HK-2 (cell line): ENCODE data around the gene OTOP2.

Experiments
- DNase-seq: peaks from one replicate; pipeline ENCODE4 v3.0.0-alpha.2; 2018; ENCODE audit not compliant: unreplicated experiment

The OTOP2 gene, protein sequence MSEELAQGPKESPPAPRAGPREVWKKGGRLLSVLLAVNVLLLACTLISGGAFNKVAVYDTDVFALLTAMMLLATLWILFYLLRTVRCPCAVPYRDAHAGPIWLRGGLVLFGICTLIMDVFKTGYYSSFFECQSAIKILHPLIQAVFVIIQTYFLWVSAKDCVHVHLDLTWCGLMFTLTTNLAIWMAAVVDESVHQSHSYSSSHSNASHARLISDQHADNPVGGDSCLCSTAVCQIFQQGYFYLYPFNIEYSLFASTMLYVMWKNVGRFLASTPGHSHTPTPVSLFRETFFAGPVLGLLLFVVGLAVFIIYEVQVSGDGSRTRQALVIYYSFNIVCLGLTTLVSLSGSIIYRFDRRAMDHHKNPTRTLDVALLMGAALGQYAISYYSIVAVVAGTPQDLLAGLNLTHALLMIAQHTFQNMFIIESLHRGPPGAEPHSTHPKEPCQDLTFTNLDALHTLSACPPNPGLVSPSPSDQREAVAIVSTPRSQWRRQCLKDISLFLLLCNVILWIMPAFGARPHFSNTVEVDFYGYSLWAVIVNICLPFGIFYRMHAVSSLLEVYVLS

DNA sequence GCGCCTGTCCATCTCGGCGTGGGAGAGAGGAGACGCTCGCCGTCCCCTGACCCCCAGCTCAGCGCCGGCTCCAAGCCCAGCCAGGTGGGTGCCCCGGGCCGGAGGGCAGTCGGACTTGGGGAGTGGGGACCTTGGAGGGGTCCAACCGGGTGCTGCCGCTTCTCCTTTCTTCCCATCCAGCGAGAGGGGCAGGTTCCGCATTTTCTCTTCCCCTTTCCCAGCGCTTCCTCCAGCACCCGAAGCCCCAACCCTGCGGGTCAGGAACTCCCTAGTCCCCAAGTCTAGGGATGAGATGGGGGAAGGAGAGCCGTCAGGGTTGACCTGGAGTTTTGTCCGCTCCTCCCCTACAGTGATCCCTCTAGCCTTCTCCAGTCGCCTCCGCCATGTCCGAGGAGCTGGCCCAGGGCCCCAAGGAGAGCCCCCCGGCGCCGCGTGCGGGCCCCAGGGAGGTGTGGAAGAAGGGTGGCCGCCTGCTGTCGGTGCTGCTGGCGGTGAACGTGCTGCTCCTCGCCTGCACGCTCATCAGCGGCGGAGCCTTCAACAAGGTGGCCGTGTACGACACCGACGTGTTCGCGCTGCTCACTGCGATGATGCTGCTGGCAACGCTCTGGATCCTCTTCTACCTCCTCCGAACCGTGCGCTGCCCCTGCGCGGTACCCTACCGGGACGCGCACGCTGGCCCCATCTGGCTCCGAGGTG lies at the start of gene OTOP2:
Gene OTOP2, plus strand, starts transcription at position 24 of the 699 bp plus-strand sequence. Its CDS starts 360 bp downstream, at position 384.
- DNase-seq, result no peak

DNA sequence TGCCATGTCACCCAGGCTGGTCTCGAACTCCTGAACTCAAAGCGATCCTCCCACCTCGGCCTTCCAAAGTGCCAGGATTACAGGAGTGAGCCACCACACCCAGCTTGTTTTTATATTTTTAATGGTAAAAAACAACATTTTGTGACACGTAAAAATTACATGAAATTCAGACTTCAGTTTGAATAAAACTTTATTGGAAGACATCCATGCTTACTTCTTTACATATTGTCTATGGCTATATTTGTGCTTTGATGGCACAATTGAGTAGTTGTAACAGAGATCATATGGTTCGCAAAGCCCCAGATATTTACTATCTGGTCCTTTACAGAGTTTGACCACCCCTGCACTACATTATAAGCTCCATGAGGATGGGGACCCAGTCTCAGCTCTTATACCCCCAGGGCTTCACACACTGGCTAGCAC lies 49.4 kb upstream of the OTOP2 start:
- DNase-seq, result no peak

DNA sequence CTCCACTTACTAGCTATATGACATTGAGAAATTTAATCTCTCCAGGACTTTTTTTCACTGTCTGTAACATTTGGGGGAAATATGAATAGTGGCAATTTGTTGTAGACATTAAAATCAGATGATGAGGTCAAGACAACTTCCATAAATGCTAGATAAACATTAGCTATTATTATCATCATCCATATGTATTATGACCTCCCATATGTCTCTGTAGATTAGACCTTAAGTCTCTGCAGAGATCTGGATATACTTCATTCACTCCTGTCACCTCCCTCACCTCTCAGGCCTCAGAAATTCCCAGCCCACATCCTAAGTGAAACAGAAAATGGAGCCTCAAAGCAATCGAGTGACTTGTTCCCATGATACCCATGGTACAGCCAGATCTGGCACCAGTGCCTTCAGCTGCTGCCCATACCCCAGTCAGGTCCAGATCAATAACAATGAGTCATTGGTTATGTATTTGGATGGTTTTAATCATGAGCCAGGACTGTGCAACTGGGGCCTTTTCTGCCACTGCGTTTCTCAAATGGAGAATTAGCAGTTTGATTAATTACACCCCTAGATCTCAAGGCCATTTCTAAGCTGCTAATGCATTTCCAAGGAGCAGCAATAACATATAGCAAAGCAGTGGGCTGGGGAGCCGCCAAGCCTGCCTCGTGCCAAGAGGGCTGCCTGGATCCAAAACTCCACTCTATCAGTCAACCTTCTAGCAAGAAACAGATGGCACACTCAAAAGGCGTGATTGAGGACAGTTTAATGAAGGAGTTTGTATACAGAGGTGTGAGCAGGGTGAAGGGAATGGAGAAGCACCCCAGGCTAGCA lies 48.7 kb upstream of the OTOP2 start:
- DNase-seq, result no peak

DNA sequence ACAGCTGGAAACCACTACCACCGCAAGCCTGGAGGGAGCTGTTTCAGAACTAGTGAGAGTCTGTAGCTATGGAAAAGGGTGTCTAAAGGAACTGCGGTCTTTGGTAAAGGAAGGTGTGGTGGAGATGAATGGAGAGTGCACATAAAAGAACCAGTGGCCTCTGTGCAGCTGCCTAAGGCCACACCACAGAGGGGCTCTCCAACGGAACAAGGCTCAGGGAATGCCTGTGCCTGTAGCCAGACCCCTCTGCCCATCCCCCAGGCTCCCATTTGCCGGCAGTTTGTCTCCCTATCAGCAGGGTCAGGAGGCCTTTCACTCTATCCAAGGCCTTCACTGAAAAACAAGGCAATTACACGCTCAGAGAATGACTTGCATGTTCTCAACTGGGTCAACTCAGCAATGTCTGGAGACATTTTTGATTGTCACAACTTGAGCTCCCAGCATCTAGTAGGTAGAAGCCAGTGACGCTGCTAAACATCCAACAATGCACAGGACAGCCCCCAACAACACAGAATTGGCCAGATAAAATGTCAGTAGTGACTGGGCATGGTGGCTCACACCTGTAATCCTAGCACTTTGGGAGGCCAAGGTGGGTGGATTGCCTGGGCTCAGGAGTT lies 48.0 kb upstream of the OTOP2 start:
- DNase-seq, result no peak

DNA sequence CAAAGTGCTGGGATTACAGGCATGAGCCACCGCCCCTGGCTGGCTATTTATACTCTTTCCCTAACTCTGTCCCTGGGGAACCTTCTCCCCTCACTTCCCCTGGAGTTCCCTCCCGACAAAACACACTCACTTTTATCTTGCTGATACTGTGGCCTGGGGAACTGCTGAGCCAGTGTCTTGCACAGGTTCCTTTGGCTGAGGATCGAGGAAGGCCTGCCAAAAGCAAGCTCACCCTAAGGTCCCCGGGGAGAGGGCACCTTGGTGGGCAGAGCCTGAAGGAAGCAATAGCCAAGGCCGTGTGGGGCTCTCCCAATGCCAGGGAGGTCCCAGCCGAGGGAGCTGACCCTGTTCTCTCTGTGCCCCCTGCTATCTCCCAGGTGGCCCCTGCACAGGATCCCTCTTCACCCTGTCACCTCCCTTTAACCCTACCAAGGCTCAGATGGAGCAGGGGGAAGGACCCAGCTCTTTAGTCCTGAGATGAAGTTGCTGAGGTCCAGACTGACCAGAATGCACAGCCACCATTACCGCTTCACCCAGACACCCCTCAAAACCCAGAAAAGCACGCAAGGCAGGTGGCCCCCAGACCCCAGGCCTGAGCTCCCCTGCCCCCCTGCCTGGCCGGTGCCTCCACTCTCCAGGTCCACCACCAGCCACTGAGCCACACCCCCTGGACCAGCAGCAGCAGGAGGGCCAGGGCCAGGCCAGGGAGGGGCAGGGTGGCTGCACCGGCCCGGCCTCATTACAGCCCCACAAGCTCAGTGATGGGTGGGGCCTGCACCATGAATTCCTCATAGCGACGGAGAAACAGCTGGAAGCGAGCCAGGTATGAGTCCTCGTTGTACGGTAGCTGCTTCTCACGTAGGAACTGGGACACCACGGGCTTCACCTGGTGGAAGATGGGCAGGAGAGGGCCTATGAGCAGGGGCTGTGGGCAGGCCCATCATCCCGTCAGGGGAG lies 46.2 kb upstream of the OTOP2 start:
- no peak for DNase-seq

DNA sequence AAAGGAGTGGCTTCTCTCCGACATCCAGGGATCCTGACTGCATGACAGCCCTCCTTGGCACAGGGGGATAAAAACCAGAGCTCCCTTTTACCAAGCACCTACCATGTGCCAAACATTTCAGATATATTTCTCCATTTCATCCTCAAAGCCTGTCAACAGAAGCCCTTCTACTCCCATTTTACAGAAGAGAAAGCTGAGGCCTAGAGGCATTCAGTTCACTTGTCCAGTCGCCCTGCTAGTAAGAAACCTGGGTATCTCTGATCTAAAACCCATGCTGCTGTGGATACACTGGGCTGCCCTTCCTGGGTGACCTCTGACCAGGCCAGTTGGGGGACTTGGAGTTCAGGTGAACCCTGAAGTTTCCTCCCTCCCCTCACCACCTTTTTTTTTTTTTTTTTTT lies 45.4 kb upstream of the OTOP2 start:
- DNase-seq, result no peak

DNA sequence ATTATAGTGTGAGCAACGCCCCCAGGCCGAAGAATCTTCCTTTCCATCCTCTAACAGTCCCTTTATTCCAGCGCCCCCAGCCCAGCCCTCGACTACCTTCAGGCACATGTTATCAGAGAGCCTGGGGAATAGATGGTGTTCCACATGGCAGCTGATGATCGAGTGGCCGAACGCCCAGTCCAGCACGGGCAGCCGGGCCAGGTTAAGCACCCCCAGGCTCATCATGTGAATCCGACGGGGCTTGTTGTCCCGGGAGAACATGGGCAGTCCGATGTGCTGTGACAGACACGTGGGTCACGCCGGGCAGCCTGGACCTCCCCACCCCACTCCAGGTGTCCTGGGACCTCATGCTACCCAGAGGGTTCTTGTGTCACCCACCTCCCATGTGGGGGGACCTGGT lies 44.8 kb upstream of the OTOP2 start:
- DNase-seq, result no peak

DNA sequence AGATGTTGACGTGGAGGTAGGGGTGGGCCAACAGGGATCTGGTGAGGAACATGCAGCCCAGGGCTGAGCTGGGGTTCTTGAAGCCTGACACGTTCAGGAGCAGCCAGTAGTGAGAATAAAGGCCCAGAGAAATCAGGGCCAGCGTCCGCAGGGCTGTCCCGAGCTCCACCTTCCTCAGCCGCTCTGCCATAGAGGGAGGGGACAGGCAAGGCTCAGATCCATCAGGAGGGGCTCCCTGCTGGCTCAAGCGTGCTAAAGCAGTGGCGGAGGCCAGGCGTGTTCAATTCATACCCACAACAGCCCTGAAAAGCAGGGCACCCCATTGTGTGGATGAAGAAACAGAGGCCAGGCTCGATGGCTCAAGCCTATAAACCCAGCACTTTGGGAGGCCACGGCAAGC lies 43.0 kb upstream of the OTOP2 start:
- no peak for DNase-seq

DNA sequence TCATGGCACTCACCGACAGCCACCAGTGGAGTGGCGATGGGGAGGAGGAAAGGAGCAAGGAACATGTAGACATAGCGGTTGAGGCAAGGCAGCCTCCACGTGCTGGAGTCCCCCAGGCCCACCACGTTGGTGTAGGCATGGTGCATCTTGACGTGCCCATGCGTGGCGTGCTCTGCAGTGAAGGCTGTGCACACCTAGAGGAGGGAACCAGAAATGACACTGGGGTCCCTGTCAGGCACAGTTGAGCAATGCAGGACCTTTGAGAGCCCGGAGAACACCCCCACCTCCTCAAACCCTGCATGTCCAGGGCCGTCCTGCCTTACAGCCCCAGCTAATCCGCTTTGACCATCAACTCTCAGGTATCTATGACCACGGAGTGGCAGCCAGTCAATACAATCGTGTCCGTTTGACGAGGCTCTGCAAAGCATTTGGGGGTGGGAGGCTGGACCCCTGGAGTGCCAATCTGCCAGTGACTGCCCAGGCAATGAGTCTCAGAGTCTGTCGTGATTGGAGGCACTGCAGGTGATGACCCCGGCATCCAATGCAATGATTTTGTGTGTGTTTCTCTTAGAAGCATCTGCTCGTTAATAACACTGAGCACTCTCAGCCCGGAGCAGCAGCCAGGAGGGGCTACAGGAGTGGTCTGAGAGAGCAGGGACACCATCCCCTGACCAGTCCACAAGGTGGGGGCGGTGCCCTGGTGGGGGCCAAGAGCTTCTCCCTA lies 41.4 kb upstream of the OTOP2 start:
- no peak for DNase-seq

DNA sequence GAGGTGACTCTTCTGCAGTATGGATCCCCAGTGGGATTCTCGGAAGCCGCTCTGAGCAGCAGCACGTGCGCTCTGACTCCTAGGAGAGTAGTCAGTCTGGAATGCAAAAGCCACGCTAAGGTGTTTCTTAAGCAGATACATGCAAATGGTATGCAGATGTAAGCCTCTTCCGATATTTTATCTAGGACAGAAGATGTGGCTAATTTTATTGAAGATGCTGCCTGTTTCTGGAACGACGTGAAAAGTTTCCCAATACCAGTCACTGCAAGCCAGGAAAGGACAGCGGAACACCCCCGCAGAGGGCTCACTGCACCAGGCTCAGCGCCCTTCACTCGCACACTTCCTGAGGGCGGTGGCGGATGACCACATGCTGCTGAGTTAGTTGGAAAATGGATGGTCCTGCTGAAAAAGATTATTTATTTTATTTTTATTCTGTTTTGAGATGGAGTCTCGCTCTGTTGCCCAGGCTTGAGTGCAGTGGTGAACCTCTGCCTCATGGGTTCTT lies 40.8 kb upstream of the OTOP2 start:
- DNase-seq, result no peak

DNA sequence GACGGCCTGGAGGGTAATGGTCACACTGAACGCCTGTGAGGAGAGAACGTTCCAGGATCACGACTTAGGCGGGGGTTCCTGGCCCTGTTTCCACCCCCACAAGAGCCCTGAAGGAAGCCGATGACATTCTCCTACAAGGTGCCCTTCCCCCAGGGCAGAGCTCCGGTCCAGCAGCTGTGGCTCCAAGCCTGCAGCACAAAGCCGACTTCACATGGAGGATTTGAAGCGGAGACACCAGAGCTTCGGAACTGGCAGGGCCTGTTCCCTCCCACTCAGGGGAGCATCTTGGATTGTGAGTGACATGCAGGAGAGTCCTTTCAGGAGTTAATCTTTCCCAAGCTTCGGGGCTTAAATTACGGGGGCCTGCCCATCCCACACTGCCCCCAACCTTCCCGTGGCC lies 35.6 kb upstream of the OTOP2 start:
- DNase-seq, result no peak

DNA sequence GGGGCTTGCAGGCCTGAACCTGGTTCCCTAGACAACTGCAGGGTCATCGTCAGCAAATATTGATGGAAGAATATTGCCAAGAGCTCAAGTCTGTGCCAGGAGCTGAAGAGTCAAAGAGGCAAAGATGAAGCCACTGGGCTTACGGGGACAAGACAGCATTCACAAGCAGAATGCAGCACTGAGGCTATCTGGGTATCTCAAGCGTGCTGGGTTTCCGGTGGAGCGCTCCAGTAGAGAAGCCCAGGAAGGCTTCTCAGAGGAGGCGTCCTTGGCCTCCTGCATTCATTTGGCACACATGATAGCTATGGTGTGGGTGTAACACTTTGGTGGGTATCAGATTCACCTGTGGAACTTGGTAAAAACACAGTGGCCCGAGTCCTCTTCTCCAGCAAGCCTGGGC lies 33.5 kb upstream of the OTOP2 start:
- no peak for DNase-seq

DNA sequence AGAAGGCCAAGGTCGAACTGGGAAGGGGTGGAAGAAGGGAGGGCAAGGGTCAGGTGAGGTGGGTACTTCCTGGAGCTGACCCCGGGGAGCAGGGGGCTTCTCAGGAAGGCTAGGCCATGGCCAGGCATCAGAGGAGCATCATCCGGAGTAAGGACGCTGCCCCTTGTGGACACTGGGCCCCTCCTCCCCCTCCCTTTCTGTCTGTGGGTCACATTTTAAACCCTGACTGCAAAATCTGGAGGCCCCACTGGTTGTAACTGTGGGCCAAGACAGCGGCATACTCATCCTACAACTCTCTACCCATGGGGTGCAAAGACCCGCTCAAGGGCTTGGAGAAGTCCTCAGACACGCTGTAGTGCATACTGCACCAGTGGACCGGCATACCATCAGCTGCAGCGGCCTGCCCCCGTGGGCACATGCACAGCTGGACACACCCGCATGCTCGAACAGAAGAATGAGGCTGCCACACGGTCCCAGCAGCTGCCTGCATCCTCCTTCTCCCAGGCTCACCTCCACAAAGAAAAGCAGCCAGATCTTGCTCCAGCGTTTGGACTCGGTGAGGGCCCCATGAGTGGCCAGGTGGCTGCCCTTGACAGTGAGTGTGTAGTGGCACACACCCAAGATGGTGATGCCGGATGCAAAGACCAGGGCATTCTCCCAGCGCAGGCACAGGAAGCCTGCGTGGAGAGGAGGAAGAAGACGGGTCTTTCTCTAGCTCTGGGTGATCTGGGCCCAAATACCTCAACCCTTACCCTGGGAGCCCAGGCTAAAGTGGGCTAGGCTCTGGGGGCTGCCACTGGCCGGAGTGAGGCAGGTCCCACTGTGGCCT lies 31.8 kb upstream of the OTOP2 start:
- no peak for DNase-seq

DNA sequence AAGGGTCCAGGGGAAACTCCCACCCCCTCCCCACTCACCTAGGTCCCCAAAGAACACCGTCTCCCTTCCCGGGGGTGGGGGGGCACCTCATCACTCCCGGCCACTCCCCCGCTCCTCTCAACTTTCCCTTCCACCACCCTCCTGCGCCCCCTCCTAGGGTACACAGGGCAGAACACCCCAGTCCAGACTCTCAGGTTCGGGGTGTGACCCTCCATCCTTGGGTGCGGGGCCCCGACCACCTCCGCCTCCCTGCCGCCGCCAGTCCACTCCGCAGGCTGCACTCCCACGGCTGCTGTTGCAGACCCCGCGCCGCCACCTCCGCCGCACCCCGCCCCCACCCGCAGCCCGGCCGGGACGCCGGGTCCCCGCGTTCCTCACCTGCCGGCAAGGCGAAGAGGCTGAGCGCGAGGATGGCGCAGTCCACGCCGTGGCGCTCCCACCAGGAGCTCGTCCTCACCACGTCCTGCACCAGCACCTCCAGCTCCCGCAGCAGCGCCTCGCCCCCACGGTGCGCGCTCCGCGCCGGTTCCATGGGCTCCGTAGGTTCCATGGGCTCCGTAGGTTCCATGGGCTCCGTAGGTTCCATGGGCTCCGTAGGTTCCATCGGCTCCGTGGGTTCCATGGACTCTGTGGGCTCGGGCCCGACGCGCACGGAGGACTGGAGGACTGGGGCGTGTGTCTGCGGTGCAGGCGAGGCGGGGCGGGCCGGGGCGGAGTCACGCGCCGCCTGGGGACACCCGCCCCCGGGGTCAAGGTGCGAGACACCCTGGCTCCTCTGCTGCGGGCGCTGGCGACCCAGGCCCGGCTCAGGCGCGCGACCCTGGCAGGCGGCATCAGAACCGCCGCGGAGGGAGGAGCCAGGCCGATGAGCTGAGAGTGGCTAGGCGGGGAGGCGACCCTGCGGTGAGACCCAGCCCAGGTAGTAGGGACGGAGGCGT lies 30.8 kb upstream of the OTOP2 start, which contains the start of gene FADS6:
Gene FADS6, minus strand, starts transcription at position 660 of the 938 bp plus-strand sequence. Its CDS starts 38 bp downstream, at position 622.
- no peak for DNase-seq

DNA sequence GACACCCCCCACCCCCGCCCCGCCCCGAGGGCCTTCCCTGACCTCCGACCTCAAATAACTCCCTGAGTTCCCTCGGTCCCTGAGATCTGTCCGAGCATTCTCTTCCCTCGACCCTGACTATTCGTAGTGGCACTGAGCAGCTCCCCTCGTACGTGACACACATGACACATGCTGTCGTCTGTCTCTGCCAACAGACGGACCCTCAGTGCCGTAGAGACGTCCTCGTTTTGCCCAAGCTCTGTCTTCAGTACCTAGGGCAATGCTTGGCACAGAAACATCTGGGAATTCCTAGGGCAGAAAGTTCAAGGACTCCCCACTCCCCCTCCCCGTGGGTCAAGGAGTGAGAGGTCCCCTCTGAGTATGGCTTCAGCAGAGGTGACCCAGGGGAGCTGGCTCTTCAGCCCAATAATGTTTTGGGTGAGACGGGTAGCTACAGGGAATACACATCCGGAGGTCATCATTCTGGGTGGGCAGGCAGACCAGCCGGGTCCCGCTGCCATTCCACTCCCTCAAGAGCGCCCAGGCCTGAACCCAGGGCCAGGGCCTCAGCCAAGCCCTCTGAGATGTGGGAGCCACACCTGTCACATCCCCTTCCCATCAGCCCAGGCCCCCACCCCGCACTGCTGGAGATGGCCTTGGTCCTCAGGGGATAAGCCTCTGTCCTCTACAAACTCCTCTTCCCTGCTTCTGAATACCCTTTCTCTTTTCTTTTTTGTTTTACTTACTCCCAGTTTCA lies 30.0 kb upstream of the OTOP2 start:
- DNase-seq, result no peak

DNA sequence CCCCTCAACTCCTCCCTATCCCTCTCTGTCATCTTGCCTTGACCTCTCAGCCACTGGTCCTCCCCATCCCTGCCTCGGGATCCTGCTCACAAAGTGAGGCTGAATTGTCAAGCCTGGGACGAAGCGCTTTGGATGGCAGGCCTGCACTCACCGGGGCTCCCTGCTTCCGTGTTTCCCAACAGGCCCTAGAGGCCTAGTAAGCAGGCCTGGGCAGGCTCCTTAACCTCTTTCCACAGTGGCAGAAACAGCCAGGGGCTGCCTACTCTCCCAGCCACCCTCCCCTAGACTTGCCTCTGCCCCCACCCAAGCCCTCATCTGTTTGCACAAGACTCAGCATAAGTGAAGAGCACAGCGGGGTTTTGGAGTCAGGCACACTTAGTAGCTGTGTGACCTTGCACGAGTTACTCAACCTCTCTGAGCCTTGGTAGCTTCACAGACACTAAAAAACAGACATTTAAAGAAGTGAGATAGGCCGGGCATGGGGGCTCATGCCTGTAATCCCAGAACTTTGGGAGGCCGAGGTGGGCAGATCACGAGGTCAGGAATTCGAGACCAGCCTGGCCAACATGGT lies 25.6 kb upstream of the OTOP2 start:
- DNase-seq, result no peak
